ENCODE measurements around the gene MTA1. TPM values are rescaled to one million over a fixed set of nuclear protein-coding genes. Genes with fewer than 3 reads are reported as not detected.

MTA1 gene
- total RNA-seq, 2 experiments from 2014 or later = 107 to 113 TPM

DNA sequence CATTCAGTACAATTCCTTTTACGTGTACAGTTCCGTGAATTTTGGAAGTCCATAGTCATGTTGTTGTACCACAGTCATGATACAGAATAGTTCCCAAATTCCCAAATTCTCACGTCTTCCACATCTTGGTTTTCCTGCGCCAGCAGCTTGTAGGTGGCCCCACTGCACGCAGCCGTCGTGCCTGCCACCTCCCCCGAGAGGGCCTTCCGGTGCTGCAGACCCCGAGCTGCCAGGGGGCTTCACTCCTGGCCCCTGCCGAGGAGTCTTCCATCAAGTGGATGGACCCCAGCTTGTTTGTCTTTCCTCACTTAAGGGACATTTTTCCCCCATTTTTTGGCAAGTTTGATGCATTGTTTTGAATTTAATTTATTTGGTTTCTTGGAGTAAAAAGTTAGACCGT lies 16.8 kb downstream of the MTA1 start:
- Mint-ChIP-seq H3K36me3 (ENCODE audit: low read depth) (no peaks in the 10 kb centered on the region), H3K9me3 (no peaks in the 10 kb centered on the region), H3K4me3 (no peak overlapping the region), H3K27ac (no peak overlapping the region), H3K27me3 (no peaks in the 10 kb centered on the region), H3K4me1 (ENCODE audit: low read depth) (peaks cover 15% of the 10 kb centered on the region)
- POLR2A ChIA-PET = interaction anchor here (0.6 kb wide), 1 partner anchor 120 kb away, joined by 3 read pairs; no protein-coding TSS in a partner anchor
- intact Hi-C loops (cut with DNase I, micrococcal nuclease) = no loop called here
- ATAC-seq (ENCODE audit: poor library complexity) = no peak
- CTCF ChIA-PET = no interaction called here
- no peaks in the 10 kb centered on the region for H3K27me3 ChIP-seq (ENCODE audit: control insufficient read depth in 1 of 2, insufficient read depth in 2 of 2, low read length in 2 of 2)
- H3K4me1 ChIP-seq (ENCODE audit: insufficient read depth, low read length) = peaks cover 13% of the 10 kb centered on the region
- TF ChIP-seq, protein P1, sequence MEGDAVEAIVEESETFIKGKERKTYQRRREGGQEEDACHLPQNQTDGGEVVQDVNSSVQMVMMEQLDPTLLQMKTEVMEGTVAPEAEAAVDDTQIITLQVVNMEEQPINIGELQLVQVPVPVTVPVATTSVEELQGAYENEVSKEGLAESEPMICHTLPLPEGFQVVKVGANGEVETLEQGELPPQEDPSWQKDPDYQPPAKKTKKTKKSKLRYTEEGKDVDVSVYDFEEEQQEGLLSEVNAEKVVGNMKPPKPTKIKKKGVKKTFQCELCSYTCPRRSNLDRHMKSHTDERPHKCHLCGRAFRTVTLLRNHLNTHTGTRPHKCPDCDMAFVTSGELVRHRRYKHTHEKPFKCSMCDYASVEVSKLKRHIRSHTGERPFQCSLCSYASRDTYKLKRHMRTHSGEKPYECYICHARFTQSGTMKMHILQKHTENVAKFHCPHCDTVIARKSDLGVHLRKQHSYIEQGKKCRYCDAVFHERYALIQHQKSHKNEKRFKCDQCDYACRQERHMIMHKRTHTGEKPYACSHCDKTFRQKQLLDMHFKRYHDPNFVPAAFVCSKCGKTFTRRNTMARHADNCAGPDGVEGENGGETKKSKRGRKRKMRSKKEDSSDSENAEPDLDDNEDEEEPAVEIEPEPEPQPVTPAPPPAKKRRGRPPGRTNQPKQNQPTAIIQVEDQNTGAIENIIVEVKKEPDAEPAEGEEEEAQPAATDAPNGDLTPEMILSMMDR (IDR thresholded peaks at IDR 0.05) = no peak
- no peak overlapping the region for H3K27ac ChIP-seq (ENCODE audit: low read depth in 1 of 2, low read length in 2 of 2)
- DNase-seq = no peak
- H3K36me3 ChIP-seq (ENCODE audit: insufficient read depth, low read length) = peaks cover 8% of the 10 kb centered on the region
- H3K4me3 ChIP-seq (ENCODE audit: low read length) = no peak overlapping the region
- H3K9me3 ChIP-seq (ENCODE audit: control insufficient read depth in 1 of 2, insufficient read depth in 1 of 2, low read length in 2 of 2) = peaks cover 0 to 4% of the 10 kb centered on the region in 2 experiments

DNA sequence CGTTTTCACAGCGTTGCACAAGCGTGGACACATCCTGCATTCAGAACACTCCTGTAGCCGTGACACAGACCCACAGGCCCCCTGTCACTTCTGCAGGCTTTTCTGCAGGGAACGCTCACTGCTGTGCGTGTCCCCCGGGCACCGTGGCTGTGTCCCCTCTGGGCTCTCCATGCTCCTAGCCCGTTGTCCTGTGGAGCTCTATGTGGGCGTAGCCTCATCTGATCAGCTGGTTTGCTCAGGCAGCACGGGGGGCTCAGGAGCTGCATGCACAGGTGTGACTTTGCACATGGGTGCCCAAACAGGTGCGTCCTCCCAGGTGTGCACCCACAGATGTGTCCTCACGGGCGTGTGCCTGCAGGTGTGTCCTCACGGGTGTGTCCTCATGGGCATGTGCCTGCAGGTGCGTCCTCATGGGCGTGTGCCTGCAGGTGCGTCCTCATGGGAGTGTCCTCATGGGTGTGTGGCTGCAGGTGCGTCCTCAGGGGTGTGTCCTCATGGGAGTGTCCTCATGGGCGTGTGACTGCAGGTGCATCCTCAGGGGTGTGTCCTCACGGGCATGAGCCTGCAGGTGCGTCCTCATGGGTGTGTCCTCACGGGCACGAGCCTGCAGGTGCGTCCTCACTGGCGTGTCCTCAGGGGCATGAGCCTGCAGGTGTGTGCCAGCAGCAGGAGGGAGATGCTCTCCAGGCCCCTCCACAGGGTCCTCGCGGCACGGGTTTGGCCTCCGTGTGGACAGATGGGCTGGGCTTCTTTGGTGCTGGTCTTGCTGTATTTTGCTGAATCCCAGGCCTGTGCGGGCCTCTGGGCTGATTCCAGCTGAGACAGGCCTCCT lies 17.5 kb downstream of the MTA1 start:
- Mint-ChIP-seq H3K27ac (no peak overlapping the region), H3K4me1 (ENCODE audit: low read depth) (peaks cover 15% of the 10 kb centered on the region), H3K9me3 (no peaks in the 10 kb centered on the region), H3K36me3 (ENCODE audit: low read depth) (peaks cover 5% of the 10 kb centered on the region), H3K27me3 (no peaks in the 10 kb centered on the region), H3K4me3 (no peak overlapping the region)
- ChIA-PET POLR2A (interaction anchor here (0.6 kb wide), 1 partner anchor 120 kb away, joined by 3 read pairs; no protein-coding TSS in a partner anchor), CTCF (no interaction called here)
- H3K4me1 ChIP-seq (ENCODE audit: insufficient read depth, low read length) = peaks cover 13% of the 10 kb centered on the region
- no peaks in the 10 kb centered on the region for H3K27me3 ChIP-seq (ENCODE audit: control insufficient read depth in 1 of 2, insufficient read depth in 2 of 2, low read length in 2 of 2)
- intact Hi-C loops (cut with DNase I, micrococcal nuclease) = no loop called here
- H3K9me3 ChIP-seq (ENCODE audit: control insufficient read depth in 1 of 2, insufficient read depth in 1 of 2, low read length in 2 of 2) = no peaks in the 10 kb centered on the region
- DNase-seq (no peak), ATAC-seq (ENCODE audit: poor library complexity) (no peak)
- TF ChIP-seq, protein P1 (IDR thresholded peaks at IDR 0.05) = no peak
- H3K27ac ChIP-seq (ENCODE audit: low read depth in 1 of 2, low read length in 2 of 2) = no peak overlapping the region
- H3K36me3 ChIP-seq (ENCODE audit: insufficient read depth, low read length) = peaks cover 8% of the 10 kb centered on the region
- H3K4me3 ChIP-seq (ENCODE audit: low read length) = no peak overlapping the region

DNA sequence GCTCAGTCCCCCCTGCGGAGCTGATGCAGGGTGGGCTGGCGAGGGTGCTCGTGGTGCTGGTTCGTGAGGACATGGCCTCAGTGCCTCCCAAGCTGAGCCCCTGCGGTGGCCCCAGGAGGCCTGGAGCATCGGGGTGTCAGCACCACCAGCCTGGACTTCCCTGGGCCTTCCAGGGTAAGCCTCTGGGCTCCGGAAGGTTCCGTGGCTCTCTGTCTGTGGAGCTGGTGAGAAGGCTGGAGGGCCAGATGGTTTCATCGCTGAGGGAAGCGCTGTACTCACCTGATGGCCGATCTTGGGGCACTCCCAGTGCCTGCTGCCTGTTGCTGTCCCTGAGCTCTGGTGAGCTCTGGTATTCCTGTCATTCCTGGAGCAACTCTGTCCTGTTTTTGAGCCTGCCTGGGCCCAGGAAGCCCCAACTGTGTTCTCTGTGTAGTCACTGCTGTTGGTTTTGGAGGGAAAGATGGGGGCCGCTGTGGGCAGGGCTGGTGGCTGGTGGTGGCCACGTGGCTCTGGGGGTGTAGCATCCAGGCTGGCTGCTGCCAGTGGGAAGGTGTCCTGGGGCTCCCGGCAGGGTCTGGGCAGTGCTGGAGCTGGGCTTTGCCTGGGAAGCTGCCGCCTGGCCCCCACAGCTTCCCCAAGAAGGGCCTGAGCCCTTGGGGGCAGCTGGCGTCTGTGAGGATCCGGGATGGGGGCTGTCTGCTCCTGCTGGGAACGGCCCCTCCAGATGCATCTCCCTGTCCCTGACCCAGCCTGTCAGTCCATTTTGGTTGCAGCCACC lies 18.3 kb downstream of the MTA1 start:
- H3K36me3 ChIP-seq (ENCODE audit: insufficient read depth, low read length) = peaks cover 8% of the 10 kb centered on the region
- Mint-ChIP-seq H3K27ac (no peak overlapping the region), H3K27me3 (no peaks in the 10 kb centered on the region), H3K9me3 (no peaks in the 10 kb centered on the region), H3K4me1 (ENCODE audit: low read depth) (peaks cover 15% of the 10 kb centered on the region), H3K36me3 (ENCODE audit: low read depth) (peaks cover 9% of the 10 kb centered on the region), H3K4me3 (no peak overlapping the region)
- no peak for DNase-seq
- intact Hi-C loops (cut with DNase I, micrococcal nuclease) = no loop called here
- ATAC-seq (ENCODE audit: poor library complexity) = no peak
- peaks cover 13% of the 10 kb centered on the region for H3K4me1 ChIP-seq (ENCODE audit: insufficient read depth, low read length)
- POLR2A ChIA-PET = interaction anchor here (0.9 kb wide), 1 partner anchor 10 kb away, joined by 3 read pairs; no protein-coding TSS in a partner anchor
- CTCF ChIA-PET = interaction anchor here (0.6 kb wide), 1 partner anchor 91 kb away, joined by 3 read pairs; no protein-coding TSS in a partner anchor
- TF ChIP-seq, protein P1 (IDR thresholded peaks at IDR 0.05) = no peak
- no peaks in the 10 kb centered on the region for H3K9me3 ChIP-seq (ENCODE audit: control insufficient read depth in 1 of 2, insufficient read depth in 1 of 2, low read length in 2 of 2)
- no peak overlapping the region for H3K4me3 ChIP-seq (ENCODE audit: low read length)
- no peak overlapping the region for H3K27ac ChIP-seq (ENCODE audit: low read depth in 1 of 2, low read length in 2 of 2)
- no peaks in the 10 kb centered on the region for H3K27me3 ChIP-seq (ENCODE audit: control insufficient read depth in 1 of 2, insufficient read depth in 2 of 2, low read length in 2 of 2)
